HL-60/S4 treated with retinoic acid at 250 ng/mL for 4 days and 3 days (cell line): ENCODE data around the gene CST11.

Source experiments
- in situ Hi-C: fragments of 300-500 bp; cut with MboI; formaldehyde crosslinking; loops from 2 replicates; pipeline ENCODE4 v1.7.0; 2022; ENCODE audit warnings: low sequenced_read_pairs

The CST11 gene

DNA sequence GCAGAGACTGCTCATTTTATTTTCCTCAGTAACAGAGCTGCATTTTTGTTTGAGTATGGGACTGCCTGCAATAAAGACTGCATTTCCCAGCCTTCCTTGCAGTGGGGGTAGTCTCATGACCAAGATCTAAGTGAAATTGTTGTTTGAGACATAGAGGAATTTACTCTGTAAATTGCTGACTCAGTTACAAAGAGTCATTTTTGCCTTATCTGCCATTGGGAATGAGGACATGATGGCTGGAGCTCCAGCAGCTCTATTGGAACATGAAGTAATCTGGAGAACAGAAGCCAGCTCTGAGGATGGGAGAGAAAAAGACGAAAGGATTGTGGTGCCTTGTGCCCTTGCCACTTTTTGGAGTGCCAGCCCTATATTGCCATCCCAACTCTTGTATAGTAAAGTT, 2.1 kb upstream of the CST11 start:
- in situ Hi-C loops, result no loop called here

DNA sequence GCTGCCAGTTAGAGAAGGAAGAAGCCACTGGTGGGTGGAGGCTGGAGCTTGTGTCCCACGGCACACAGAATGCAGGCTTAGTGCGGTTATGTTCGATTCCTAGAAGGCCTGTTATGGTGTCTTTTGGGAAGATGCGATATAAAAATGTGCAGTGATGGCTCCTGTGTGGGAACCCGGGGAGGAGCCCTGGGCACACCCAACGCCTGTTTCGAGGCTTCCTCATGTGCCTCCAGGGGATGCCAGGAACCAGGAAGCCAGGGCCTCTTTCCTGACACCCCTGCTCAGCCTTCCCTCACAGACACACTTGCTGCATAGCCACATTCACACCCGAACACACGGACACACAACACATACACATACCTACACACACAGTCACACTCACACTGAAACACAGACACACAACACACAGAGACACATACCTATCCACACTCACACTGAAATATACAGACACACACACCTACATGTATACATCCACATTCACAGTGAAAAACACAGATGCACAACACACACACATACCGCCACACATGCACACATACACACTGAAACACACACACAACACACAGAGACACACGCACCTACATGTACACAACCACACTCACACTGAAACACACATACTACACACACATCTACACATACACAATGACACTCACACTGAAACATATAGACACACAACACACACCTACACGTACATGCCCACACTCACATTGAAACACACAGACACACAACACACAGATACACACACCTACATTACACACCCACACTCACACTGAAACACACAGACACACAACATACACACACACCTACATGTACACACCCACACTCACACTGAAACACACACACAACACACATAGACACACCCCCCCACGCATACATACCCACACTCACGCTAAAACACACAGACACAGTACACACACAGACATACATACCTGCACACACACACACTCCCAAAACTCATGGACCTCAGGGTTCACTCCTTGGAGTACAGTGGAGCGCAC, 1.2 kb upstream of the CST11 start:
- in situ Hi-C loops, result no loop called here

- in situ Hi-C loops, result no loop called here
These were observed 654 bp downstream of the CST11 start for GRCh38 chr20:23451956-23452487.

- in situ Hi-C loops, result no loop called here
These were observed 1.8 kb downstream of the CST11 start for GRCh38 chr20:23450877-23451276.

- in situ Hi-C loops, result loop anchor here (25.0 kb wide), 2 partner anchors 163 to 762 kb away; partner anchors contain the start of gene CST9
These were observed 3.3 kb downstream of the CST11 start for GRCh38 chr20:23449421-23449820.

- in situ Hi-C loops, result loop anchor here (25.0 kb wide), 2 partner anchors 164 to 761 kb away; partner anchors contain the start of gene CST9
These were observed 4.5 kb downstream of the CST11 start for GRCh38 chr20:23448167-23448566.

DNA sequence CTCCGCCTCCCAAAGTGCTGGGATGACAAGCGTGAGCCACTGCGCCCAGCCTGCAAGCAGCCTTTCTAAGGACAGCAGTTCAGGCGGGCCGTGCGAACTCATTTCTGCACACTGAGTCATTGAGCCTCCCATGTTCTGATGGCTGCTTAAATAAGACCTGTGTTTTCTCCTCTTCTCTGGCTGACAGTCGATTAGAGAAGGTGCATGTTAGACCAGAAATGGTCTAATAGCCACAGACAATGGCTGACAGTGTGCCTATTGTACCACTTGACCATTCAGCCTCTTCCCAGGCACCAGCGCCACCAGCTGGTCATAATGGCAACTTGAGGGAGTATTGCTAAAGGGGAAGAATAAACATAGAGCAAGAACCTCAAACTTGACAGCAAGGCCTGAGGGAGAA, 6.2 kb downstream of the CST11 start:
- in situ Hi-C loops, result loop anchor here (25.0 kb wide), 2 partner anchors 166 to 759 kb away; partner anchors contain the start of gene CST9

GRCh38 chr20:23445596-23446217, 7.0 kb downstream of the CST11 start:
- in situ Hi-C loops, result loop anchor here (25.0 kb wide), 2 partner anchors 167 to 758 kb away; partner anchors contain the start of gene CST9

DNA sequence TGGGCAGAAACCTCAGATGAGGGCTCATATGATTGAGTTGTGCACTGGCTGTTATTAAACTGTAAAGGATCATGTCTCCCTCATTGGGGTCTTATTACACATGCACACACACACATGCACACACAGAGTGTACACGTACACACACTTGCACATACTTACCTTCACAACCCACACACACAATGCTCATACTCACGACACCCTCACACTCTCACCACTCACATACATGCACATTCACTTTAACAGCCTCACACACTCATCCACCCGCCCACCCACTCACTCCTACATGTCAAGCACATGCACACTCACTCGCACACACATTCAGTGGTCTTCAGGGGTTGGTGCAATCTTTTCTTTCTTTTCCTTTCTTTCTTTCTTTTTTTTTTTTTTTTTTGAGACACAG, 7.8 kb downstream of the CST11 start:
- in situ Hi-C loops, result loop anchor here (25.0 kb wide), 2 partner anchors 167 to 758 kb away; partner anchors contain the start of gene CST9

GRCh38 chr20:23442436-23442835, 10.2 kb downstream of the CST11 start:
- in situ Hi-C loops, result loop anchor here (25.0 kb wide), 2 partner anchors 170 to 755 kb away; partner anchors contain the start of gene CST9

DNA sequence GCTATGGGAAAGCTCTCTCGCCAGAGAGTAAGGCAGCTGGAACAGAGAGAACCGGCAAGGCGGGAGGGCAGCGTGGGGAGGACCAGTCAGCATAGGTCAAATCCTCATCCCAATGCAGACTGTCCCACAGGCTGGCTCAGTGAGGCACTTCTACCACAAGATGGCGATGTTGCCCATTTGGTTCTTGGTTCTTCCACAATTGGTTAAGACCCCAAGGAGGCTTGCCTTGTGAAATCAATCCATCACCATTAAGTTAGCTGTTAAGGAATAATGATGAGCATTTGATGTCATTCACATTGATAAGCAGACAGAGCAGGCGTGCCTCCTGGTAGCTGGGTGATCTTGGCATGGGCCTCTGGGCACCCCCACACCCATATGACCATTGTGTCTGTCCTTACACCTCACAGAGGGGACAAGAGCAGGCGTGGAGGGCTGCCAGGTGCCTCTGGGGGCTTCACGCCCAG, 10.8 kb downstream of the CST11 start:
- in situ Hi-C loops, result loop anchor here (25.0 kb wide), 2 partner anchors 170 to 755 kb away; partner anchors contain the start of gene CST9

- in situ Hi-C loops, result loop anchor here (25.0 kb wide), 2 partner anchors 172 to 753 kb away; partner anchors contain the start of gene CST9
These were observed 12.7 kb downstream of the CST11 start for GRCh38 chr20:23440004-23440403.

DNA sequence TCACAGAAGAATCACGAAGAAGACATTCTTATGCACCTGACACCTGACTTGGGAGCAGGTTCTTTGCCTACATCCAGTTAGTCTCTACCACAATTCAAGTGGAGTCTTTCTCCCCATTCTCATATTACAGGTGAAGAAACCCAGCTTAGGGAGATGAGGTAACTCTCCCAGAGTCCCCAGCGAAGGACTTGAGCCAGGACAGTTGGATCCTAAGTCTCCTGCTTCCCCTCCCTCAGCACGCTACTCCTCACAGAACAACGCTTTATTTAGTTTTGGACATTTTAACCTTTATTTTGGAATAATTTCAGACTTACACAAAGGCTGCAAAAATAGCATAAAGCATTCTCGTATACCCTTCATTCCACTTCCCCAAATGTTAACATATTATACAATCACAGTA, 14.0 kb downstream of the CST11 start:
- in situ Hi-C loops, result loop anchor here (25.0 kb wide), 2 partner anchors 174 to 751 kb away; partner anchors contain the start of gene CST9

DNA sequence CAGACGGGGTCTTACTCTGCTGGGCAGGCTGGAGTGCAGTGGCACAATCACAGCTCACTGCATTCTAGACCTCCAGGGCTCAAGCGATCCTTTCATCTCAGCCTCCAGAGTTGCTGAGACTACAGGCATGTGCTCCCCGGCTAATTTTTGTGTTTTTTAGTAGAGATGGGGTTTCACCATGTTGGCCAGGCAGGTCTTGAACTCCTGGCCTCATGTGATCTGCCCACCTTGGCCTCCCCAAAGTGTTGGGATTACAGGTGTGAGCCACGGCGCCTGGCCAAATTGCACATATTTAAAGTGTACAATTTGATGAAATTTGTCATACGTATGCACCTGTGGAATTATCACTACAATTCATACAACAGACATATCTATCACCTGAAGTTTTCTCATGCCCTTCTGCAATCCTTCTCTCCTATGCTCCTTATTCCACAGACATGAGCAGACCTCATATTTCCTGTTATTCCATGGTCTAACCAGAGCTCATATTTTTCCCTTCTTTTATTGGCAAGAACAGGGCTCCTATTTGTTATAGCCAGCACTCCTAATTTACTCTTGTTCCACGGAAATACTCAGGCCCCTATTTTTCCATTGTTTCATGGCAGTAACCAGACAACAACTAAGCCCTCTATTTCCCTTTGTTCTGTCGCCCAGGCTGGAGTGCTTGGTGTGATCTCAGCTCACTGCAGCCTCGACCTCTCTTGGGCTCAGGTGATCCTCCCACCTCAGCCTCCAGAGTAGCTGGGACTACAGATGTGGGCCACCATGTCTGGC, 15.4 kb downstream of the CST11 start:
- in situ Hi-C loops, result loop anchor here (25.0 kb wide), 2 partner anchors 175 to 750 kb away; partner anchors contain the start of gene CST9

DNA sequence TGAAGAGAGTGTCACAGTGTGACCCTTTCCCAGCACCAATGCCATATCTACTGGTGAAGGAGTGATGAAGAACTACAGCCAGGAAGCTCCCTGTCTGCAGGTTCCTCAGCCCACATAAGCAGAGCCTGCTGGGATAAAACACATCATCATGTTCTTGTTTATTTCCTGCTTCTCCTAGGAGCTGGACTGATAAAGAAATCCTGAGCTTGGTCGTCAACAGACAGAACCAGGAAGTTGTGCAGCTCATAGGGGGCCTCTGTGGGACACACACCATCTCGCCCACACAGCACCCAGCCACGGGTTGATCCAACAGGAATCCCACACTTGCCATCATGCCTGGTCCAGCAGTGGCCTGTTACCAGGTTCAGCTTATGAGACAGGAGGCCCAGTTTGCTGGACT, 16.0 kb downstream of the CST11 start:
- in situ Hi-C loops, result loop anchor here (25.0 kb wide), 2 partner anchors 176 to 749 kb away; partner anchors contain the start of gene CST9

- in situ Hi-C loops, result loop anchor here (25.0 kb wide), 2 partner anchors 176 to 749 kb away; partner anchors contain the start of gene CST9
These were observed 16.8 kb downstream of the CST11 start for GRCh38 chr20:23435626-23436539.

DNA sequence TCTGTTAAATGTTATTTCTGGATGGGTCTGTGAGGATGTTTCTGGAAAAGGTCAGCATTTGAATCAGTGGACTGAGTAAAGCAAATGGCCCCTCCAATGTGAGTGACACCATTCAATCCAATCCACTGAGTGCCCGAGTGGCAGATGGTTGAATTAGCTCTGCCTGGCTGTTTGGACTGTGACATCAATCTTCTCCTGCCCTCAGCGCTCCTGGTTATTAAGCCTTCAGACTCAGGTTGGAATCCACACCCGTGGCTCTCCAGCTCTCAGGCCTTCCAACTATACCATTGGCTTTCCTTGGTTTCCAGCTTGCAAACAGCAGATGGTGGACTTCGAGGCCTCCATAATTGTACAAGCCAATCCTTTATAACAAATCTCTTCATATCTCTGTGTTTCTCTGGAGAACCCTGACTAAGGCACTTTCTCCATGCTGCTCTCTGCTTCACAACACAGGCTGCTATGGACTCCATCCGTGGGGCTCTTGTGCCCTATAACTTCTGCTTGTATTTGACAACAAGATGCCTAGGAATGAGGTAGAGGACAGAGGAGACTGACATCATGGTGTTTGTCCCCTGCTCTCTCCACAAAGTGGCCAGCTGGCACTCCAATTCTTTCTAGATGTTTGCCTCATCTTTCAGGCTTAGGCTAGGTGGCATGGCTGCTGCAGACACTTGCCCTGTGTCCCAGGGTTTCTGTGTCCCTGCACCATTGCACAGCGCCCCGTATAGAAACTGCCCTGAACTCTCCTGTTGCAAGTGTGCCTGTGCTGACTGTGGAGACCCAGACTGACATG, 18.0 kb downstream of the CST11 start:
- in situ Hi-C loops, result loop anchor here (25.0 kb wide), 2 partner anchors 178 to 747 kb away; partner anchors contain the start of gene CST9

DNA sequence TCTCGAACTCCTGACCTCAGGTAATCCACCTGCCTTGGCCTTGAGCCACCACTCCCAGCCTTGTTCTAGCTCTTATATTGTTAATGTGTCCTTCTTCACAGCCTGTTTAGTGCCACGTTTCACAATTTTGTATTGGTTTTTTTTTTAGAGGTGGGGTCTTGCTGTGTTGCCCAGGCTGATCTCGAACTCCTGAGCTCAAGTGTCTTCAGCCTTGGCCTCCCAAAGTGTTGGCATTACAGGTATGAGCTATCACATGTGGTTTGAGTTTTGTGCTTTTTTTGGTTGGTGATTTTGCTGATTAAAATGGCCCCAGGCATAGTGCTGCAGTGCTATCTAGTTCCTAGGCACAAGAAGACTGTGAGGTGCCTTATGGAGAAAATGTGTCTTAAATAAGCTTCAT, 19.0 kb downstream of the CST11 start:
- in situ Hi-C loops, result loop anchor here (25.0 kb wide), 2 partner anchors 179 to 746 kb away; partner anchors contain the start of gene CST9
